SK-N-SH treated with all-trans-retinoic acid at 6 μM for 48 hours (cell line): Measurements from ENCODE around the gene NRXN3.

Experiments
- ATAC-seq: fragments of 200-7000 bp; cut with Tn5 transposase; 3 replicates; pipeline ENCODE4 v1.9.1; 2020; ENCODE audit warnings: mild to moderate bottlenecking, moderate library complexity
- ARNTL ChIP-seq: fragments of 450-650 bp; formaldehyde crosslinking; IDR thresholded peaks from 2 replicates; pipeline ENCODE4 v1.5.0; 2020; ENCODE audit warnings: low read depth, mild to moderate bottlenecking, moderate library complexity, borderline replicate concordance
- BACH2 ChIP-seq: fragments of 250-450 bp; sonication (Bioruptor Pico); IDR thresholded peaks from 2 replicates; pipeline ENCODE4 v1.9.0; 2021; ENCODE audit warnings: mild to moderate bottlenecking, borderline replicate concordance
- CSDC2 ChIP-seq: fragments of 250-450 bp; sonication (Bioruptor Pico); IDR thresholded peaks from 2 replicates; pipeline ENCODE4 v1.5.0; 2020; ENCODE audit warnings: mild to moderate bottlenecking, moderate library complexity
- ESRRG ChIP-seq: fragments of 250-450 bp; sonication (Bioruptor Pico); IDR thresholded peaks from 2 replicates; pipeline ENCODE4 v1.6.1; 2021; ENCODE audit warnings: mild to moderate bottlenecking
- GLIS3 ChIP-seq: fragments of 250-450 bp; sonication (Bioruptor Pico); IDR thresholded peaks from 2 replicates; pipeline ENCODE4 v1.5.0; 2020; ENCODE audit warnings: mild to moderate bottlenecking, moderate library complexity
- ISL1 ChIP-seq: fragments of 250-450 bp; sonication (Bioruptor Pico); IDR thresholded peaks from 2 replicates; pipeline ENCODE4 v2.1.2; 2022; ENCODE audit warnings: mild to moderate bottlenecking, moderate library complexity
- OSR1 ChIP-seq: fragments of 250-450 bp; sonication (Bioruptor Pico); IDR thresholded peaks from 2 replicates; pipeline ENCODE4 v1.8.0; 2022; ENCODE audit warnings: moderate library complexity, mild to moderate bottlenecking, inconsistent platforms
- PPARA ChIP-seq: fragments of 250-450 bp; sonication (Bioruptor Pico); IDR thresholded peaks from 2 replicates; pipeline ENCODE4 v1.5.0; 2020; ENCODE audit warnings: mild to moderate bottlenecking, borderline replicate concordance
- RARB ChIP-seq: fragments of 250-450 bp; sonication (Bioruptor Pico); IDR thresholded peaks from 2 replicates; pipeline ENCODE4 v1.8.0; 2021; ENCODE audit warnings: mild to moderate bottlenecking, moderate library complexity
- SNAI2 ChIP-seq: fragments of 250-450 bp; sonication (Bioruptor Pico); IDR thresholded peaks from 2 replicates; pipeline ENCODE4 v1.5.0; 2020; ENCODE audit warnings: mild to moderate bottlenecking, moderate library complexity
- TCF4 ChIP-seq: fragments of 250-450 bp; sonication (Bioruptor Pico); IDR thresholded peaks from 2 replicates; pipeline ENCODE4 v1.8.0; 2021; ENCODE audit warnings: mild to moderate bottlenecking, moderate library complexity, borderline replicate concordance
- TOX ChIP-seq: fragments of 250-450 bp; sonication (Bioruptor Pico); IDR thresholded peaks from 2 replicates; pipeline ENCODE4 v1.8.0; 2021; ENCODE audit warnings: mild to moderate bottlenecking, moderate library complexity, borderline replicate concordance
- ZC3H10 ChIP-seq: fragments of 250-450 bp; sonication (Bioruptor Pico); IDR thresholded peaks from 2 replicates; pipeline ENCODE4 v1.5.1; 2021; ENCODE audit warnings: mild to moderate bottlenecking, moderate library complexity
- ZFP3 ChIP-seq: fragments of 250-450 bp; sonication (Bioruptor Pico); IDR thresholded peaks from 2 replicates; pipeline ENCODE4 v1.5.0; 2020; ENCODE audit warnings: mild to moderate bottlenecking, moderate library complexity
- ZFP30 ChIP-seq: fragments of 450-650 bp; formaldehyde crosslinking; IDR thresholded peaks from 2 replicates; pipeline ENCODE4 v1.5.0; 2022; ENCODE audit warnings: mild to moderate bottlenecking, moderate library complexity
- ZNF565 ChIP-seq: fragments of 450-650 bp; formaldehyde crosslinking; conservative IDR thresholded peaks from 2 replicates; pipeline ENCODE4 v1.5.0; 2020; ENCODE audit warnings: low read depth, mild to moderate bottlenecking, moderate library complexity
- ZNF70 ChIP-seq: fragments of 450-650 bp; formaldehyde crosslinking; IDR thresholded peaks from 2 replicates; pipeline ENCODE4 v1.5.0; 2020; ENCODE audit warnings: mild to moderate bottlenecking, moderate library complexity
- ZNF8 ChIP-seq: fragments of 450-650 bp; formaldehyde crosslinking; IDR thresholded peaks from 2 replicates; pipeline ENCODE4 v1.5.0; 2020; ENCODE audit warnings: mild to moderate bottlenecking, moderate library complexity
- TF ChIP-seq, protein P1 (sequence below): fragments of 250-450 bp; sonication (Bioruptor Pico); IDR thresholded peaks from 2 replicates; pipeline ENCODE4 v1.8.0; 2021; ENCODE audit warnings: low read depth, mild to moderate bottlenecking, moderate library complexity, borderline replicate concordance
- TF ChIP-seq, protein P2 (sequence below): fragments of 250-450 bp; sonication (Bioruptor Pico); IDR thresholded peaks from 2 replicates; pipeline ENCODE4 v1.5.1; 2020; ENCODE audit warnings: low read depth, mild to moderate bottlenecking, moderate library complexity
- TF ChIP-seq, protein P3 (sequence below): fragments of 250-450 bp; sonication (Bioruptor Pico); IDR thresholded peaks from 2 replicates; pipeline ENCODE4 v1.5.0; 2020; ENCODE audit warnings: mild to moderate bottlenecking, moderate library complexity
- TF ChIP-seq, protein P4 (sequence below): fragments of 250-450 bp; sonication (Bioruptor Pico); IDR thresholded peaks from 2 replicates; pipeline ENCODE4 v1.5.1; 2021; ENCODE audit warnings: mild to moderate bottlenecking, moderate library complexity
- TF ChIP-seq, protein P5 (sequence below): fragments of 250-450 bp; sonication (Bioruptor Pico); IDR thresholded peaks from 2 replicates; pipeline ENCODE4 v1.8.0; 2020; ENCODE audit warnings: mild to moderate bottlenecking, moderate library complexity, borderline replicate concordance

The NRXN3 gene

DNA sequence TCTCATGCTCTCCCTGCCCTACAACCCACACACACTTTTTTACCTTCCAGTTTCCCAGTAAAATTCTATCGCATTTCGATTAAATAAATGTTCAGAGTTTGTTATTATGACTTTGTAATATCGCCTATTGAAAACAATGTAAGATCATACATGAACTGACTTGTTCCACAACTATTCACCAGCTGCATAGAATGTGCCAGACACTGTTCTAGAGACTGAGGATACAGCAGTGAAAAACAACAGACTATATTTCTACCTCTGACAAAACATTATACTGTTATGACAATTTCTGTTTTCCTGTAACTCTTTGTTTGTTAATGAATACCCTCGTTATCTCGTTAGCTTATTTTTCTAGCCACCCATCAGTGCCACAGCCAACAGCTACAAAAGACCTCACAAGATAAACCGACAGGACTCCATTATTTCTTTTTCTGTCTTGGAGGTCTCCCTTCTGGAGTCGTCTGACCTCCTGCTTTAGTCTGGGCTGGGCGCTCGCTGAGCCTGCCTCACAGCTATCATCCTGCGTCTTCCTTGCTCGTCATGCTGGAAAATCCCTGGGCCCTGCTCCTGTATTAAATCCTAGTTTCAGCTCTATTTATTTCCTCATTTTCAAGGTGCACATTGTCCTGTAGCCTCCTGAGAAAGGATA is 1542.3 kb downstream of the NRXN3 start:
- TF ChIP-seq ZC3H10 (no peak), CSDC2 (CRISPR knock-in tag) (no peak), PPARA (CRISPR knock-in tag) (no peak), ISL1 (CRISPR knock-in tag) (no peak), ZNF70 (no peak), ESRRG (no peak), ARNTL (CRISPR knock-in tag) (no peak), ZFP3 (CRISPR knock-in tag) (no peak)
- TF ChIP-seq, protein P1, sequence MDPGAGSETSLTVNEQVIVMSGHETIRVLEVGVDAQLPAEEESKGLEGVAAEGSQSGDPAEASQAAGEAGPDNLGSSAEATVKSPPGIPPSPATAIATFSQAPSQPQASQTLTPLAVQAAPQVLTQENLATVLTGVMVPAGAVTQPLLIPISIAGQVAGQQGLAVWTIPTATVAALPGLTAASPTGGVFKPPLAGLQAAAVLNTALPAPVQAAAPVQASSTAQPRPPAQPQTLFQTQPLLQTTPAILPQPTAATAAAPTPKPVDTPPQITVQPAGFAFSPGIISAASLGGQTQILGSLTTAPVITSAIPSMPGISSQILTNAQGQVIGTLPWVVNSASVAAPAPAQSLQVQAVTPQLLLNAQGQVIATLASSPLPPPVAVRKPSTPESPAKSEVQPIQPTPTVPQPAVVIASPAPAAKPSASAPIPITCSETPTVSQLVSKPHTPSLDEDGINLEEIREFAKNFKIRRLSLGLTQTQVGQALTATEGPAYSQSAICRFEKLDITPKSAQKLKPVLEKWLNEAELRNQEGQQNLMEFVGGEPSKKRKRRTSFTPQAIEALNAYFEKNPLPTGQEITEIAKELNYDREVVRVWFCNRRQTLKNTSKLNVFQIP (CRISPR knock-in tag) = no peak
- TF ChIP-seq, protein P2, sequence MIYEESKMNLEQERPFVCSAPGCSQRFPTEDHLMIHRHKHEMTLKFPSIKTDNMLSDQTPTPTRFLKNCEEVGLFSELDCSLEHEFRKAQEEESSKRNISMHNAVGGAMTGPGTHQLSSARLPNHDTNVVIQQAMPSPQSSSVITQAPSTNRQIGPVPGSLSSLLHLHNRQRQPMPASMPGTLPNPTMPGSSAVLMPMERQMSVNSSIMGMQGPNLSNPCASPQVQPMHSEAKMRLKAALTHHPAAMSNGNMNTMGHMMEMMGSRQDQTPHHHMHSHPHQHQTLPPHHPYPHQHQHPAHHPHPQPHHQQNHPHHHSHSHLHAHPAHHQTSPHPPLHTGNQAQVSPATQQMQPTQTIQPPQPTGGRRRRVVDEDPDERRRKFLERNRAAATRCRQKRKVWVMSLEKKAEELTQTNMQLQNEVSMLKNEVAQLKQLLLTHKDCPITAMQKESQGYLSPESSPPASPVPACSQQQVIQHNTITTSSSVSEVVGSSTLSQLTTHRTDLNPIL (CRISPR knock-in tag) = no peak
- TF ChIP-seq, protein P3, sequence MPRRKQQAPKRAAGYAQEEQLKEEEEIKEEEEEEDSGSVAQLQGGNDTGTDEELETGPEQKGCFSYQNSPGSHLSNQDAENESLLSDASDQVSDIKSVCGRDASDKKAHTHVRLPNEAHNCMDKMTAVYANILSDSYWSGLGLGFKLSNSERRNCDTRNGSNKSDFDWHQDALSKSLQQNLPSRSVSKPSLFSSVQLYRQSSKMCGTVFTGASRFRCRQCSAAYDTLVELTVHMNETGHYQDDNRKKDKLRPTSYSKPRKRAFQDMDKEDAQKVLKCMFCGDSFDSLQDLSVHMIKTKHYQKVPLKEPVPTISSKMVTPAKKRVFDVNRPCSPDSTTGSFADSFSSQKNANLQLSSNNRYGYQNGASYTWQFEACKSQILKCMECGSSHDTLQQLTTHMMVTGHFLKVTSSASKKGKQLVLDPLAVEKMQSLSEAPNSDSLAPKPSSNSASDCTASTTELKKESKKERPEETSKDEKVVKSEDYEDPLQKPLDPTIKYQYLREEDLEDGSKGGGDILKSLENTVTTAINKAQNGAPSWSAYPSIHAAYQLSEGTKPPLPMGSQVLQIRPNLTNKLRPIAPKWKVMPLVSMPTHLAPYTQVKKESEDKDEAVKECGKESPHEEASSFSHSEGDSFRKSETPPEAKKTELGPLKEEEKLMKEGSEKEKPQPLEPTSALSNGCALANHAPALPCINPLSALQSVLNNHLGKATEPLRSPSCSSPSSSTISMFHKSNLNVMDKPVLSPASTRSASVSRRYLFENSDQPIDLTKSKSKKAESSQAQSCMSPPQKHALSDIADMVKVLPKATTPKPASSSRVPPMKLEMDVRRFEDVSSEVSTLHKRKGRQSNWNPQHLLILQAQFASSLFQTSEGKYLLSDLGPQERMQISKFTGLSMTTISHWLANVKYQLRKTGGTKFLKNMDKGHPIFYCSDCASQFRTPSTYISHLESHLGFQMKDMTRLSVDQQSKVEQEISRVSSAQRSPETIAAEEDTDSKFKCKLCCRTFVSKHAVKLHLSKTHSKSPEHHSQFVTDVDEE = no peak

DNA sequence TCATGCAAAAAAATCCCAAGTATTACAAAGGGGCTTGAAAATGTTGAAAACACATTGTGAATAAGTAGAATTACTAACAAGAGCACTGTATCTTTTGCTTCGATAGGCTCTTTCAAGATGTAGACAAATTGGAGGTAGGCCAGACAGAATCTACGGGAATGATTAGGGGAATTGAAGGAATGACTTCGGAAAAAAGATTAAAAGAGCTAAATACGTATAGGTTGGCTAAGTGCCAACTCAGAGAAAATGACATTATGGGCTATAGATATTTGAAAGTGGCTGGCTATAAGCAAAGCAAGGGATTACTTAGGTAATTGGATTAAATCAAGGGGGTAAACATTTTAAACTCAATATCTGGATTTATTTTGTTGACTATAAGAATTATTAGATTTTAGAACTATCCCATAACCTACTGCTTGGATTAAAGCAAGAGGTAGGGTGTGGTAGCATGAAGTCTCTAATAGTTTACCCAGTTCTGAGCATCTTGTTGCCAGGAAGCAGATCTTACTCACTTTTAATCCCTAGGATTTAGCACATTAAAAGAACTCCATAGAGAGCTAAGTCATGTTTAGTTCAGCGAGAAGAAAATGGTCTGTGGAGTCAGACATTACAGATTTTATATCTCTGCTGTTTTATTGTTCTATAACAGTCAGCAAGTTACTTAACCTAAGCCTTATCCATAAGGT is 1551.4 kb downstream of the NRXN3 start:
- ATAC-seq = no peak
- TF ChIP-seq, protein P4, sequence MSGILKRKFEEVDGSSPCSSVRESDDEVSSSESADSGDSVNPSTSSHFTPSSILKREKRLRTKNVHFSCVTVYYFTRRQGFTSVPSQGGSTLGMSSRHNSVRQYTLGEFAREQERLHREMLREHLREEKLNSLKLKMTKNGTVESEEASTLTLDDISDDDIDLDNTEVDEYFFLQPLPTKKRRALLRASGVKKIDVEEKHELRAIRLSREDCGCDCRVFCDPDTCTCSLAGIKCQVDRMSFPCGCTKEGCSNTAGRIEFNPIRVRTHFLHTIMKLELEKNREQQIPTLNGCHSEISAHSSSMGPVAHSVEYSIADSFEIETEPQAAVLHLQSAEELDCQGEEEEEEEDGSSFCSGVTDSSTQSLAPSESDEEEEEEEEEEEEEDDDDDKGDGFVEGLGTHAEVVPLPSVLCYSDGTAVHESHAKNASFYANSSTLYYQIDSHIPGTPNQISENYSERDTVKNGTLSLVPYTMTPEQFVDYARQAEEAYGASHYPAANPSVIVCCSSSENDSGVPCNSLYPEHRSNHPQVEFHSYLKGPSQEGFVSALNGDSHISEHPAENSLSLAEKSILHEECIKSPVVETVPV (CRISPR knock-in tag) = no peak
- no peak for TF ChIP-seq ZFP3 (CRISPR knock-in tag)
- TF ChIP-seq TOX (CRISPR knock-in tag) = no peak
- TF ChIP-seq ESRRG = no peak
- TF ChIP-seq ZNF8 (CRISPR knock-in tag) = no peak
- TF ChIP-seq ISL1 (CRISPR knock-in tag) = no peak
- no peak for TF ChIP-seq ARNTL (CRISPR knock-in tag)
- TF ChIP-seq, protein P1 (CRISPR knock-in tag) = no peak
- no peak for TF ChIP-seq OSR1 (CRISPR knock-in tag)
- no peak for TF ChIP-seq SNAI2 (CRISPR knock-in tag)
- TF ChIP-seq PPARA (CRISPR knock-in tag) = no peak
- no peak for TF ChIP-seq BACH2
- no peak for TF ChIP-seq ZNF565
- TF ChIP-seq TCF4 (CRISPR knock-in tag) = no peak

More for the DNA sequence above, 1542.3 kb downstream of the NRXN3 start:
- no peak for ATAC-seq

DNA sequence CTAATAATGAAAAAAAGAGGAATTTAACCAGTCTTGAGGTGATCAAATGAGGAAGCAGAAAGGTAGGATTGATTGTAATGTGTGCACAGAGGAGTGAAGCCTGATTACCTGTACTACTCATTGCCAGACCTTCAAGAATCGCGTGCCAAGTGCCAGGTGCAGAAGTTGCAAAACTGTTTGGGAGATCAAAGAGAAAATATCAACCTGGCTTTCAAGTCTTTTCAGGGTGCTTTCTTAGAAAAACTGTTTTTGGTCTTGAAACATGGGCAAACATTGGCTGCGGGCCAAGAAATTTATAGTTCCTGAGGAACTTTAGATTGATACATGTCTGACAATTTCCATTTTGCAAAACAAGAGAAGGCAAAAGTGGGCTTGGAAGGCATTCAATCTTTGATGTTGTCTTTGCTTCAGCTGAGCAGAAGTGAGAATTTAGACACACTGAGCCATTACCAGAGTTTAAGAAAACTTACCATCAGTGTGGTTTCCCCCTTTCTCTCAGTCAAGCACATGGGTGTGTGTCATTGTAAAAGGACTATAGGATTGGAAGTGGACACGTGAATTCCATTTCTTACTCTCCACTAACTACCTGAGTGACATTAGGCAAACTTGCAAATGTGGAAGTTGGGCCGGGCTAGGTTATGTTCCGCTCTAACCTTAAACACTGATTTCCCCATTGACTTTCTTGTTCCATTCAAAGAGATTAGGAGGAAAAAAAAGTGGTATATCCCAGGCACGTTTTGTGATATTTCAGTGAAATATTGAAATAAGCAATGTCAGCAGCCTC is 1555.0 kb downstream of the NRXN3 start:
- no peak for ATAC-seq
- TF ChIP-seq, protein P5, sequence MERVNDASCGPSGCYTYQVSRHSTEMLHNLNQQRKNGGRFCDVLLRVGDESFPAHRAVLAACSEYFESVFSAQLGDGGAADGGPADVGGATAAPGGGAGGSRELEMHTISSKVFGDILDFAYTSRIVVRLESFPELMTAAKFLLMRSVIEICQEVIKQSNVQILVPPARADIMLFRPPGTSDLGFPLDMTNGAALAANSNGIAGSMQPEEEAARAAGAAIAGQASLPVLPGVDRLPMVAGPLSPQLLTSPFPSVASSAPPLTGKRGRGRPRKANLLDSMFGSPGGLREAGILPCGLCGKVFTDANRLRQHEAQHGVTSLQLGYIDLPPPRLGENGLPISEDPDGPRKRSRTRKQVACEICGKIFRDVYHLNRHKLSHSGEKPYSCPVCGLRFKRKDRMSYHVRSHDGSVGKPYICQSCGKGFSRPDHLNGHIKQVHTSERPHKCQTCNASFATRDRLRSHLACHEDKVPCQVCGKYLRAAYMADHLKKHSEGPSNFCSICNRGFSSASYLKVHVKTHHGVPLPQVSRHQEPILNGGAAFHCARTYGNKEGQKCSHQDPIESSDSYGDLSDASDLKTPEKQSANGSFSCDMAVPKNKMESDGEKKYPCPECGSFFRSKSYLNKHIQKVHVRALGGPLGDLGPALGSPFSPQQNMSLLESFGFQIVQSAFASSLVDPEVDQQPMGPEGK = no peak
- TF ChIP-seq, protein P1 (CRISPR knock-in tag) = no peak
- no peak for TF ChIP-seq ZNF565
- TF ChIP-seq GLIS3 (CRISPR knock-in tag) = no peak
- no peak for TF ChIP-seq TOX (CRISPR knock-in tag)
- TF ChIP-seq ZFP30 (CRISPR knock-in tag) = no peak
- no peak for TF ChIP-seq BACH2
- no peak for TF ChIP-seq RARB (CRISPR knock-in tag)
- no peak for TF ChIP-seq CSDC2 (CRISPR knock-in tag)
- no peak for TF ChIP-seq PPARA (CRISPR knock-in tag)
- no peak for TF ChIP-seq OSR1 (CRISPR knock-in tag)
- TF ChIP-seq ISL1 (CRISPR knock-in tag) = no peak
